Measurements from ENCODE around the gene ARHGAP15.

The ARHGAP15 gene

DNA sequence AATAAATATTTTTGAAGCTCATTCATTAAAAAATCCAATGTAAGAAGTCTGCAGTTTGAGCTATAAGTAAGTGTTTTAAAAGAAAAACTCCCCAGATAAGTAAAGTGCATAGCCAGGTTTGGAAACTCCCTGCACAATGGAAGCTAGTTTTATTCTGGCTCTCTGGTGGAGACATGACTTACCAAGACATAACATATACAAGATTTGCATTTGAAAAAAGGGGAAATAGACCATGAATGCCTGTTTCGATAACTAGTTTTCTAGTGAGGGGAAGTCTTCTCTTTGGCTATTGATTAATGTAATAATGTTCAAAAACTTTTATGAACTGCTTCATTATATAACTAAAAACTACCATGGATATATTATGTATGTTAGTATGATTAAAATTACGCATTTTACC is 435.2 kb downstream of the ARHGAP15 start:
- DNase-seq (ENCODE audit: low read depth in 1 of 2, low spot score in 1 of 2), result no peak

DNA sequence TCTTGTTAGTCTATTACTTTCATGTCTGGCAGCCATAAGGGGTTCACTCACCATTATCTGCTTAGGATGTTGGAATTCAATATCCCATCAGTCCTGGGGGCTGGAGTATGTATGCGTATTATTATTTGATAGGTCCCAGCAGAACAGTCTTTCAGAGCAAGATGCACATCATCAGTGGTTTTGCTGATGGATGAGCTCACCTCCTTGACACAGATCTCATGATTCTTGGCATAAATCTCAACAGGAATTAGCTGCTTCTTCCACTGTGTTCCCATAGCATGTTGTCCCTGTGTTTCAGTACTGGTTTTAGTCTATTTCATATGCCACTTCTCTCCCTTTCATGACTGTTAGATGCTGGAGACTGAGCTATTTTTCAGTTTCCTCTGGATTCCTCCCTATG is 442.5 kb downstream of the ARHGAP15 start:
- no peak for DNase-seq (ENCODE audit: low read depth in 1 of 2, low spot score in 1 of 2)

DNA sequence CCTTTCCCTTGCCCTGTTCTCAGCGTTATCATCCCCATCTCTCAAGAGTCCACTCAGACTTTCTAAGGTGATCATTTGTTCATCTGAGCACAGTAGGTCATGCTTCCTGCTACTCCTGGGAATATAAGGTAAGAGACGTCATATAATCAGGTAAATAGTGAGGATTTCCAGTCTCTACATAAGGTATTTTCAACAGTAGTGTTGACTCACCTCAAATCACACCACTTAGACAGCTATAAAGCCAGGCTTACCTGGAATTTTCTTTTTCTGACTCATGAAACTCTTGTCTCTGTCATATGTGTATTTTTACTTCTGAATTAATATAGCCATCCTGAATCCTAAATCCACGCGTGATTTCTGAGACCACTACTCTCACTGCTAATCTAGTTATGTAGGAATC is 443.2 kb downstream of the ARHGAP15 start:
- no peak for DNase-seq (ENCODE audit: low read depth in 1 of 2, low spot score in 1 of 2)

- no peak for DNase-seq (ENCODE audit: low read depth in 1 of 2, low spot score in 1 of 2)
Observed at GRCh38 chr2:143574069-143574468, 444.9 kb downstream of the ARHGAP15 start.

DNA sequence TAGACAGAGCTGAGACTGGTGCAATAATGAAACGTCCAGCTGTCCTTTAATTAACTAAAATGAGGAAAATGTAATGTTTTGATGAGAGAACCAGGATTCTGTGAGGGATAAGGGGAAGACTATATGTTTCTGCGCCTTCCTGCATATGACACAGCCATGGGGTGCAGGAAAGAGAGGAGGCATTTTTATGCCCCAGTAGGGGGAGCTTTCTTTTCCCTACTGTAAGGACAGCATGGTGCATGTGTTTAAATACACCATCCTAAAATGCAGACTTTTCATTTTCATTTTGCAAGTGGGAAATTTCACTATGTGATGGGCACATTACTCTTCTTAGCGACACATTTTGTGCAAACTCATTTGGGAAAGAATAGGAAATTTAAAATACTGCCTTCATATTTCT is 446.1 kb downstream of the ARHGAP15 start:
- no peak for DNase-seq (ENCODE audit: low read depth in 1 of 2, low spot score in 1 of 2)

GRCh38 chr2:143577489-143577888 is 448.3 kb downstream of the ARHGAP15 start:
- no peak for DNase-seq (ENCODE audit: low read depth in 1 of 2, low spot score in 1 of 2)

- no peak for DNase-seq (ENCODE audit: low read depth in 1 of 2, low spot score in 1 of 2)
Observed at GRCh38 chr2:143579456-143579855, 450.2 kb downstream of the ARHGAP15 start.

- no peak for DNase-seq (ENCODE audit: low read depth in 1 of 2, low spot score in 1 of 2)
Observed at GRCh38 chr2:143581134-143581533, 451.9 kb downstream of the ARHGAP15 start.

GRCh38 chr2:143582046-143582747 is 453.0 kb downstream of the ARHGAP15 start:
- DNase-seq (ENCODE audit: low read depth in 1 of 2, low spot score in 1 of 2), result no peak

DNA sequence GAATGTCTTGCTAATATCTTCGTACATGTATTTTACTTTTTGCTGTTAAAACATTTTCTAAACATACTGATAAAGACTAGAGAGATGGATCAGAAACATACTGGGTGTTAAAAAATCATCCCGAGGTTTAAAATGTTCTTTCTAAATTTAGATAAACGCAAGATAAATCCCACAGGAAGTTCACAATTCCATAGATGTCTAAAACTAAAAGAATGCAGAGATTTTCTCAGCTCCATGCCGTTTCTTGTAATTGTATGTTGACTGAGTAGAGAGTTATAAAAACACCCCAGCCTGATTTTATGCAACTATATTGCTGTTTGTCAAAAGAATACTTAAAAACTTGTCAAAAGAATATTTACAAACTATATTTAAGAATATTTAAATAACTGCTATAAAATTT is 455.7 kb downstream of the ARHGAP15 start:
- no peak for DNase-seq (ENCODE audit: low read depth in 1 of 2, low spot score in 1 of 2)

DNA sequence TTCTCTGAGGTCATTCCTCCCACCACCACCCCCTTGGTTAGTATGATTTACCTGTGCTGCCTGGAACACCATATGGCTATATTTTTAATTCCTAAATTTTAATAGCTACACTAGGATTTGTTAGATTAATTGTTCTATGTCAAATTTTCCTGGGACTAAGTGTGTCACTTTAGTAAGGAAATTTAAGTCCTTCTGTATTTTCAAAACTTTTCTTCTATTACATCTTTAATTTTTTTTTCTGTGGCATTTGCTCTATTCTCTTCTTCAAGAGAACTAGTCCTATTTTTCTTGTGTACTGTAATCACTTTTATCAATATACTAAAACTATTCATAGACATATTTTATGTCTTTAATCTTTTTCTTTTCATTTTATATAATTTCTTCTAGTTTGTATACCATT is 456.9 kb downstream of the ARHGAP15 start:
- DNase-seq (ENCODE audit: low read depth in 1 of 2, low spot score in 1 of 2), result no peak

- DNase-seq (ENCODE audit: low read depth in 1 of 2, low spot score in 1 of 2), result no peak
Observed at GRCh38 chr2:143588746-143589145, 459.5 kb downstream of the ARHGAP15 start.

- DNase-seq (ENCODE audit: low read depth in 1 of 2, low spot score in 1 of 2), result no peak
Observed at GRCh38 chr2:143594161-143594560, 464.9 kb downstream of the ARHGAP15 start.

GRCh38 chr2:143594745-143595144 is 465.5 kb downstream of the ARHGAP15 start:
- DNase-seq (ENCODE audit: low read depth in 1 of 2, low spot score in 1 of 2), result no peak

DNA sequence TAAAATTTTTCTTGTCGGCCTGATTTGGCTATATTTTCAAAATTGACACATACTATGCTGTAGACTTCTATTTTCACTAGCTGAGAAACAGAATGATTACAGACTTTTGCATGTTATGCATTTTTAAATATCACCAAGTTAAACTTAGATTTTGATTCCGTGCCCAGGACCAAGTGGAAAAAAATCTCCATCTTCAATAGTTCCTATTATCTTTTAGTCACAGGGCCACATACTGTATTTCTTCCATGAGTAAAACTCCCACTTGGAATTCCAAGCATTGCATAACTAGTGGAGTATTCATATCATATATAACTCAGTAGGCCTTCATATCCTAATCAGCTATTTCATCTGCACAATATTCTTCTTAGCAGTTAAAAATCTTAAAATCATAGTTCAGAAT is 470.9 kb downstream of the ARHGAP15 start:
- no peak for DNase-seq (ENCODE audit: low read depth in 1 of 2, low spot score in 1 of 2)

- DNase-seq (ENCODE audit: low read depth in 1 of 2, low spot score in 1 of 2), result no peak
Observed at GRCh38 chr2:143601828-143602227, 472.6 kb downstream of the ARHGAP15 start.

DNA sequence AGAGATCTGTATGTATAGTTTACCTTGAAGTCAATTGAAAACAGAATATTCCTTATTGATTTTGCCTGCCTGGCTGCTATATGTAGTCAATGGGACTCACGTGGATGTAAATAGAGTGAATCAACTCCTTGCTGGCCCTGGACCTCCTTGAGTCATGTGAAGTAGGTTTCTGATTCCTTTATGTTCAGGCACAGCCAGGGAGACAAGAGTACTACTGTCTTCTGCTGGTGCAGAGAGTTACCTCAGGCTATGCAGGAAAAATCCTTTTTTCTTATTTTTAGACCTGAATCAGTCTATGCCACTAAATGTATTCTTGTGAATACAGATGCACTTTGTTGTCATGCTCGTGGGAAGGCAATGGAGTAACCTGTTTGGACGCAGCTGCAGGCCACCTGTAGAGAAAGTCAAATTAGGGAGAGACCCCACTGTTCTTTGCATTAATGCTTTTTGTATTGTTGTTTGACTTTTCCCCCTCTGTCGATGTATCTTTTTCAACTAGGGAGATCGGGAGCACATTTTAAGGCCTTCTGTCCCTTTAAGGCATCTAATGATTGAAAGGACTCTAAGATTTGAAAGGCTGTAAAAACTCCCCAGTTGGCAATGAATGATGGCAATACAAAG is 473.9 kb downstream of the ARHGAP15 start:
- no peak for DNase-seq (ENCODE audit: low read depth in 1 of 2, low spot score in 1 of 2)

DNA sequence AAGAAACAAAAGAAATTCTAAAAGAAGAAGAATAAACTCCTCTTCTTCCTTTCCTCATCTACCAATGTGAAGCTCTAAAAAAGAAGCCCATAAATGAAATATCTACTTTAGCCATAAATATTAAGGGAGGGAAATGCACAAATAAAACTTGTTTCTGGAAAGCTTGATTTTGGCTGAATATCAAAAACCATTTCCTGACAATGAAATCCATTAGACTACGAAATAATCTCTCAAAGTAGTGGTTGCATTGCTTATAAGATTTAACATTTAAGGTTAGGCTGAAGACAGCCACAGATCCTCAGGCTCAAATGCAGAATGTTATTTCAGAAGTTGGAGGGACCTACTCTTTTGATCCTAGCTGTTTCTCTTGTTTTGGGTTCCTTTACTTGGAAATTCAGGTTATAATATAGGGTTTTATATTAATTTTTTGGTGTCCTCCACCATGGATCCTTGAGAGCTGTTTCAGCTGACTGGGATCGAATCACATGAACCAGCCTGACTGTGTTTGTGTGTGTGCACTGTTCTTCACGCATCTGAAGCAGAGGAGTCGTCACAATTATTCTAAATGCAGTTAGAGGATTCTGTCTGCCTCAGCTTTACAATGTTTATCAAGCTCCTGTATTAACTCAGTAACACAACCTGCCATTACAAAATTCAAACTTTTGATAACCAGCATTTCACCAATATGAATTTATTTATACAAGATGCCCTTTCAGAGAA is 474.8 kb downstream of the ARHGAP15 start:
- DNase-seq (ENCODE audit: low read depth in 1 of 2, low spot score in 1 of 2), result no peak

GRCh38 chr2:143604566-143604959 is 475.3 kb downstream of the ARHGAP15 start:
- no peak for DNase-seq (ENCODE audit: low read depth in 1 of 2, low spot score in 1 of 2)

- no peak for DNase-seq (ENCODE audit: low read depth in 1 of 2, low spot score in 1 of 2)
Observed at GRCh38 chr2:143607231-143608062, 478.2 kb downstream of the ARHGAP15 start.

GRCh38 chr2:143608063-143608423 is 478.8 kb downstream of the ARHGAP15 start:
- DNase-seq (ENCODE audit: low read depth in 1 of 2, low spot score in 1 of 2), result no peak

GRCh38 chr2:143608758-143609157 is 479.5 kb downstream of the ARHGAP15 start:
- DNase-seq (ENCODE audit: low read depth in 1 of 2, low spot score in 1 of 2), result no peak

All from activated T-helper 1 cell treated with anti-CD3 and anti-CD28 coated beads, Interleukin-2, amount 50 U/mL, for 16 hours (primary cell).